Adrenal gland (tissue), 12 donors: Measurements from ENCODE around the gene ZSCAN2. TPM values are rescaled to one million over a fixed set of nuclear protein-coding genes. Genes with fewer than 3 reads are reported as not detected.

Source experiments
- DNase-seq, 7 donors: peaks; one replicate each; pipeline ENCODE4 v3.0.0-alpha.2; 2019 to 2020
- H3K27ac ChIP-seq, 5 donors: fragments of 200-600 bp; sonication (generic) in 4 of 5; 1 replicate in 3 of 5; 2 replicates in 2 of 5; pipeline versions ENCODE4 v1.5.1 to v1.8.0; 2016 to 2020; ENCODE audit warnings: mild to moderate bottlenecking in 1 of 5
- H3K27me3 ChIP-seq: fragments of 200-600 bp; 2 replicates; pipeline ENCODE4 v1.8.0; 2021
- H3K36me3 ChIP-seq, 2 donors: fragments of 200-600 bp; replicated peaks in 1 of 2; 1 replicate in 1 of 2; 2 replicates in 1 of 2; pipeline versions ENCODE4 v1.5.1 to v1.8.0; 2018 to 2022
- H3K4me1 ChIP-seq, 2 donors: fragments of 200-600 bp; replicated peaks in 1 of 2; 1 replicate in 1 of 2; 2 replicates in 1 of 2; pipeline versions ENCODE4 v1.5.1 to v1.8.0; 2018 to 2021
- H3K4me3 ChIP-seq, 4 donors: fragments of 200-600 bp; sonication (generic) in 3 of 4; one replicate each; pipeline ENCODE4 v1.5.1; 2016 to 2018
- H3K9me3 ChIP-seq, 3 donors: fragments of 200-600 bp; sonication (generic) in 1 of 3; replicated peaks in 1 of 3; 1 replicate in 2 of 3; 2 replicates in 1 of 3; pipeline versions ENCODE4 v1.5.1 to v1.8.0; 2016 to 2021
- POLR2A ChIP-seq, 2 donors: fragments of 450-650 bp; IDR thresholded peaks; one replicate each; pipeline ENCODE4 v1.6.1; 2017; ENCODE audit warnings: antibody characterized with exemption in 2 of 2, mild to moderate bottlenecking in 2 of 2, moderate library complexity in 1 of 2
- WGBS, 4 donors: extraction: QIAGEN DNeasy Blood & Tissue Kit in 2 of 4; methylation state at CpG; one replicate each; pipeline versions ENCODE4 v1.1.5 to v1.1.7; 2013 to 2017; 5-methylcytosine and 5-hydroxymethylcytosine counted together
- intact Hi-C, 2 donors: fragments of 100-400 bp; cut with DNase I; formaldehyde crosslinking; loops; one replicate each; pipeline versions ENCODE4 v1.14.1 to v1.15.0; 2022 to 2023
- polyA plus RNA-seq, 3 donors: library from polyadenylated mRNA; stranded (reverse); fragments of 200-250 nt in 2 of 3; fragments of 350-450 nt in 1 of 3; fragmentation: Illumina TruSeq in 1 of 3; extraction: RNeasy Lipid Tissue Mini Kit (QIAGEN cat#74804) in 1 of 3; gene quantifications; one replicate each; pipeline ENCODE4 v1.2.3, GENCODE V29; 2013 to 2014
- total RNA-seq, 9 donors: library from RNA; depleted of rRNA in 4 of 9; stranded (reverse); fragments of >200 nt in 4 of 9; fragments of 120-200 nt in 1 of 9; fragmentation: NEBNext Ultra II Directional in 1 of 9; extraction: Animal tissue kit (Norgen Biotek cat#: 25700) in 1 of 9; gene quantifications; one replicate each; pipeline versions ENCODE4 v1.1.0 to v1.2.4, GENCODE V29; 2013 to 2023
- TF ChIP-seq, protein P1 (sequence below), 6 experiments: fragments of 450-650 bp in 4 of 6; fragments of 200-600 bp in 2 of 6; sonication (generic) in 1 of 6; IDR thresholded peaks; 1 replicate in 5 of 6; 2 replicates in 1 of 6; pipeline versions ENCODE4 v1.5.1 to v1.8.0; 2016 to 2021; ENCODE audit warnings: antibody characterized with exemption in 6 of 6, mild to moderate bottlenecking in 2 of 6, moderate library complexity in 1 of 6
- donor health status: healthy with polysubstance abuse.
- donor health status: Bipolar disorder and iron deficiency.
- donor health status: DM: yes; HTN: yes; CAD: no.
- donor health status: DM: no; HTN: no; CAD: no.
- donor health status: DM: no; HTN: no; CAD: no.
- donor health status: DM: yes; HTN: yes; CAD: no.

ZSCAN2 gene
- total and polyA plus RNA-seq, 12 donors: 3.8 to 16.9 (median 10.4) TPM

DNA sequence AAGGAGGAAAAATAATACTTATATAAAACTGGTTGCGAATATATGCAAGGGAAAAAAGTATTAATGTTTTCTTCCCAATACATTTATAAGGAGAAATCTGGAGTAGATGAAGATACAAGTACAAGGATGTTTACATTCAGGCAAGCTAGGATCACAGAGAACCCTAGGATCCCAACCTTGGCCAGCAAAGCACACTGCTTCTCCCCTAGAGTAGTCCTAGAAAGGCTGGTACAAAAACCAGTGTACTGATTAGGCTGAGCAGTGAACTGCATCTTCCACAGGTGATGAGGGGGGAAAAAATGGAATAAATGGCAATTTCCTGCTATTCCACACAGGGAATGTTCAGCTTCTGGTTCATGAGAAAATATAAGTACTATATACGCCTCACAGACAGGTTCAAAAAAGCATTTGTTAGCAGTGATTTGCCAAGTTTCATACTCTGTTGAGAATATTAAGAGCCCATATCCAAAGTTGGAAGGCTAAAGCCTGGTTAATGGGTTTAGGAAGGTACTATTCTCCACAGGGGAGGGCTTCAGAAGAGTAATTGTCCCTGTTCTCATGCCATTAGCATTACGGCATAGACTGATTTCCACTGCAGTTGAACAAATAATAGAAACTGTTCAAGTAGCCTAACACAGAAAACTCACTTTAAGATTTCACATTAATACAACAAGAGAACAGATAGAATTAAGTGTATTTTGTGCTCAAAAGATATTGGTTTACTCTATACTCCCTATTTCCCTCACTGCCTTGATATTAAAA is 67.6 kb downstream of the ZSCAN2 start:
- WGBS, 4 donors: 93 to 99% (median 97%) methylated on average over 3 of the region's 3 CpGs
- H3K27me3 ChIP-seq: no peaks in the 10 kb centered on the region
- peaks cover 0 to under 1% of the 10 kb centered on the region in 2 donors for H3K4me1 ChIP-seq
- H3K36me3 ChIP-seq: peaks cover 0 to 29% of the 10 kb centered on the region in 2 donors
- H3K4me3 ChIP-seq: no peak overlapping the region
- H3K9me3 ChIP-seq: no peaks in the 10 kb centered on the region
- intact Hi-C loops: no loop called here
- TF ChIP-seq, protein P1, sequence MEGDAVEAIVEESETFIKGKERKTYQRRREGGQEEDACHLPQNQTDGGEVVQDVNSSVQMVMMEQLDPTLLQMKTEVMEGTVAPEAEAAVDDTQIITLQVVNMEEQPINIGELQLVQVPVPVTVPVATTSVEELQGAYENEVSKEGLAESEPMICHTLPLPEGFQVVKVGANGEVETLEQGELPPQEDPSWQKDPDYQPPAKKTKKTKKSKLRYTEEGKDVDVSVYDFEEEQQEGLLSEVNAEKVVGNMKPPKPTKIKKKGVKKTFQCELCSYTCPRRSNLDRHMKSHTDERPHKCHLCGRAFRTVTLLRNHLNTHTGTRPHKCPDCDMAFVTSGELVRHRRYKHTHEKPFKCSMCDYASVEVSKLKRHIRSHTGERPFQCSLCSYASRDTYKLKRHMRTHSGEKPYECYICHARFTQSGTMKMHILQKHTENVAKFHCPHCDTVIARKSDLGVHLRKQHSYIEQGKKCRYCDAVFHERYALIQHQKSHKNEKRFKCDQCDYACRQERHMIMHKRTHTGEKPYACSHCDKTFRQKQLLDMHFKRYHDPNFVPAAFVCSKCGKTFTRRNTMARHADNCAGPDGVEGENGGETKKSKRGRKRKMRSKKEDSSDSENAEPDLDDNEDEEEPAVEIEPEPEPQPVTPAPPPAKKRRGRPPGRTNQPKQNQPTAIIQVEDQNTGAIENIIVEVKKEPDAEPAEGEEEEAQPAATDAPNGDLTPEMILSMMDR (IDR thresholded peaks at IDR 0.05): no peak
- TF ChIP-seq POLR2A (IDR thresholded peaks at IDR 0.05): no peak
- peak overlapping the region in 1 of 5 donors; percentile 4 for H3K27ac ChIP-seq
- DNase-seq: no peak

DNA sequence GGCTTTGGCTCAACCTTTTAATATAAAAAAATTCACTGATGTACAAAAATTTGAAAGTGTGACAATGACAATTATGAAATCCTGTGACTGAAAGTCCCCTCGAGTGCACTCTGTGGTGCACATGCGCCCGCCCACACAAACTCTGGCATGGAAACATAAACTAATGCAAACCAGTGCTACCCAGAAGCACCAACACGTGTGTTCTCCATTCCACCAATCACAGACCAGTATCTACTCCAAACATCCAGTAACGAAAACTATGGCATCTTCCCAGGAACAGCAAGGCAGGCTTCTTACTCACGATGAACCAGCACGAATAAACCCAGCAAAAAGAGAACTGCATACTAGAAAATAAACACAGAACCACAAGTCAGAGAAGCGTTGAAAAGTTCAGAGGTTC is 68.9 kb downstream of the ZSCAN2 start:
- Histone ChIP-seq H3K27me3 (no peaks in the 10 kb centered on the region), H3K4me1 (no peaks in the 10 kb centered on the region), H3K36me3 (peaks cover 0 to 29% of the 10 kb centered on the region in 2 donors), H3K27ac (no peak overlapping the region), H3K4me3 (no peak overlapping the region), H3K9me3 (no peaks in the 10 kb centered on the region)
- WGBS, 4 donors: 89 to 95% (median 91%) methylated on average over 8 of the region's 8 CpGs
- TF ChIP-seq, protein P1 (IDR thresholded peaks at IDR 0.05): no peak
- no peak for TF ChIP-seq POLR2A (IDR thresholded peaks at IDR 0.05)
- intact Hi-C loops: no loop called here
- no peak for DNase-seq

DNA sequence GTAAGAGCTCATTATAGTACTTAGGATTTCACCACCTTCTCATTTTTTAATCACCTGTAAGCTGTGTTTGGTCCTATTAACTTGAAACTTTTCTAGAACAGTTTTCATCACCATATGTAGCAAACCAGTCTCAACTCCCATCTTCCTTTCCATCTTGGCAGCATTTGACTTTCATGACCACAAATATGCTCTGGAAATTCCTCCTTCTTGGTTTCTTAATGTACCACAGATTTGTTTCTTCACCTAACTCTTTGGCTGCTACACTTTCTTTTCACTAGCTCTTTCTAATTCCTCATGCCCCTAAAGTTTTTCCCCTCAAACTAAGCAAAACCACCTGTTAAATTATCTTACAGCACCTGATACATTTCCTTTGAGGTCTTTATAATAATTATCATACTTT is 70.4 kb downstream of the ZSCAN2 start:
- no peak overlapping the region for H3K27ac ChIP-seq
- H3K36me3 ChIP-seq: peaks cover 0 to 23% of the 10 kb centered on the region in 2 donors
- no peaks in the 10 kb centered on the region for H3K9me3 ChIP-seq
- DNase-seq: no peak
- H3K27me3 ChIP-seq: no peaks in the 10 kb centered on the region
- H3K4me1 ChIP-seq: no peaks in the 10 kb centered on the region
- TF ChIP-seq POLR2A (IDR thresholded peaks at IDR 0.05): no peak
- TF ChIP-seq, protein P1 (IDR thresholded peaks at IDR 0.05): no peak
- H3K4me3 ChIP-seq: no peak overlapping the region
- intact Hi-C loops: no loop called here

Other genes with a start within 250 kb of the ZSCAN2 start
- 10 to 100 TPM in 8 of 9 donors, 1 to 10 TPM in 1; 8.3 to 45.6 (median 32.1) TPM for gene WDR73, start 53.3 kb downstream of the ZSCAN2 start, total RNA-seq
- 10 to 100 TPM; 24.1 to 45.4 (median 38.3) TPM for gene WDR73, start 53.3 kb downstream of the ZSCAN2 start, polyA plus RNA-seq
- 10 to 100 TPM in 7 of 9 donors, 1 to 10 TPM in 2; 6.9 to 34.1 (median 17.0) TPM for gene NMB, start 57.2 kb downstream of the ZSCAN2 start, total RNA-seq
- gene NMB, start 57.2 kb downstream of the ZSCAN2 start, polyA plus RNA-seq: 10 to 100 TPM in 1 of 3 donors, 1 to 10 TPM in 2; 8.0 to 19.2 (median 10.0) TPM
- gene SEC11A, start 115.1 kb downstream of the ZSCAN2 start, total RNA-seq: 100 to 1,000 TPM; 130 to 194 (median 168) TPM
- 100 to 1,000 TPM; 156 to 240 (median 169) TPM for gene SEC11A, start 115.1 kb downstream of the ZSCAN2 start, polyA plus RNA-seq
- 10 to 100 TPM in 8 of 9 donors, 1 to 10 TPM in 1; 8.5 to 30.3 (median 24.9) TPM for gene ZNF592, start 147.6 kb downstream of the ZSCAN2 start, total RNA-seq
- gene ZNF592, start 147.6 kb downstream of the ZSCAN2 start, polyA plus RNA-seq: 10 to 100 TPM in 2 of 3 donors, 1 to 10 TPM in 1; 8.1 to 14.6 (median 13.9) TPM
- gene ALPK3, start 216.3 kb downstream of the ZSCAN2 start, total RNA-seq: 10 to 100 TPM in 8 of 9 donors, 1 to 10 TPM in 1; 5.8 to 39.3 (median 16.4) TPM
- 10 to 100 TPM; 10.4 to 18.2 (median 15.4) TPM for gene ALPK3, start 216.3 kb downstream of the ZSCAN2 start, polyA plus RNA-seq